Peyer's patch (tissue), 4 donors: Measurements from ENCODE around the gene KRT12. TPM values are rescaled to one million over a fixed set of nuclear protein-coding genes. Genes with fewer than 3 reads are reported as not detected.

ENCODE experiments used
- DNase-seq, 3 donors: peaks; one replicate each; pipeline ENCODE4 v3.0.0-alpha.2; 2017 to 2019
- H3K27ac ChIP-seq, 4 donors: fragments of 200-600 bp; sonication (generic); one replicate each; pipeline ENCODE4 v1.5.1; 2016 to 2019
- H3K27me3 ChIP-seq, 2 donors: fragments of 200-600 bp; sonication (generic); one replicate each; pipeline ENCODE4 v1.5.1; 2019
- H3K36me3 ChIP-seq, 3 donors: fragments of 200-600 bp; sonication (generic); one replicate each; pipeline ENCODE4 v1.5.1; 2016 to 2019
- H3K4me1 ChIP-seq, 4 donors: fragments of 200-600 bp; sonication (generic); one replicate each; pipeline ENCODE4 v1.5.1; 2016 to 2019
- H3K4me3 ChIP-seq, 4 donors: fragments of 200-600 bp; sonication (generic); 1 replicate in 3 of 4; 2 replicates in 1 of 4; pipeline ENCODE4 v1.5.1; 2016 to 2019; ENCODE audit warnings: mild to moderate bottlenecking in 1 of 4
- H3K9me3 ChIP-seq, 4 donors: fragments of 200-600 bp; sonication (generic); one replicate each; pipeline ENCODE4 v1.5.1; 2016 to 2019; ENCODE audit warnings: mild to moderate bottlenecking in 1 of 4
- CTCF ChIP-seq, 6 experiments: fragments of 450-650 bp in 4 of 6; fragments of 200-600 bp in 2 of 6; sonication (generic) in 1 of 6; IDR thresholded peaks; one replicate each; pipeline ENCODE4 v1.5.1; 2017 to 2019; ENCODE audit warnings: antibody characterized with exemption in 6 of 6, mild to moderate bottlenecking in 3 of 6, moderate library complexity in 1 of 6
- POLR2A ChIP-seq, 2 donors: fragments of 450-650 bp; IDR thresholded peaks; one replicate each; pipeline ENCODE4 v1.5.1; 2017; ENCODE audit warnings: antibody characterized with exemption in 2 of 2, mild to moderate bottlenecking in 2 of 2, moderate library complexity in 2 of 2
- total RNA-seq, 4 donors: library from RNA; depleted of rRNA; stranded (reverse); fragments of >200 nt; gene quantifications; one replicate each; pipeline ENCODE4 v1.1.0, GENCODE V29; 2016

KRT12 gene
- total RNA-seq, 4 donors from 2014 or later = 4.9 to 18.2 (median 9.1) TPM; not detected in 1

DNA sequence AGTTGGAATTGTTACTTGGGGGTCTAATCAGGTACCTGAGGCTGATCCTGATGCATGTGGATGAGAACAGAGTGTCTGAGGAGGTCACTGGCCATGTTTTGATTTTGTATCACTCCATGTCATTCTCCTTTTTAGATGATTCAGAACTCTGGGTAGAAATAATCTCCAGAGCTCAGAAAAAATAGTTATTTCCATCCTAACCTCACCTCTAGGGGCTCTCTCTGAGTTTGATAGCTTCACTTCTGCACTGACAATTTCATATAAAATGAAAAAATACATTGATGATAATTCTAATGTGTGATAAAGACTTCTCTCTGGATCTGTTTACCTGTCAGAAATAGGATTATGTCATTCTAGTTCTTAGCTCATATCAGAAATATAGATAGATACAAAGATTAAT, 6.2 kb upstream of the KRT12 start:
- H3K9me3 ChIP-seq = no peaks in the 10 kb centered on the region
- no peak overlapping the region for H3K27ac ChIP-seq
- DNase-seq = no peak
- no peak overlapping the region for H3K4me3 ChIP-seq
- H3K4me1 ChIP-seq = no peaks in the 10 kb centered on the region
- H3K27me3 ChIP-seq = no peaks in the 10 kb centered on the region
- TF ChIP-seq CTCF (IDR thresholded peaks at IDR 0.05) (no peak), POLR2A (IDR thresholded peaks at IDR 0.05) (no peak)
- H3K36me3 ChIP-seq = peaks cover 0 to 13% (median 0%) of the 10 kb centered on the region in 3 donors

GRCh38 chr17:40872416-40872815, 5.4 kb upstream of the KRT12 start:
- TF ChIP-seq POLR2A (IDR thresholded peaks at IDR 0.05) (no peak), CTCF (IDR thresholded peaks at IDR 0.05) (no peak)
- no peak for DNase-seq
- Histone ChIP-seq H3K4me3 (no peak overlapping the region), H3K36me3 (peaks cover 0 to 10% (median 0%) of the 10 kb centered on the region in 3 donors), H3K27ac (no peak overlapping the region), H3K4me1 (no peaks in the 10 kb centered on the region), H3K27me3 (no peaks in the 10 kb centered on the region), H3K9me3 (no peaks in the 10 kb centered on the region)

GRCh38 chr17:40871316-40871715, 4.3 kb upstream of the KRT12 start:
- no peak for DNase-seq
- H3K4me1 ChIP-seq = no peaks in the 10 kb centered on the region
- no peak overlapping the region for H3K27ac ChIP-seq
- TF ChIP-seq POLR2A (IDR thresholded peaks at IDR 0.05) (no peak), CTCF (IDR thresholded peaks at IDR 0.05) (no peak)
- H3K36me3 ChIP-seq = no peaks in the 10 kb centered on the region
- no peaks in the 10 kb centered on the region for H3K27me3 ChIP-seq
- H3K9me3 ChIP-seq = no peaks in the 10 kb centered on the region
- H3K4me3 ChIP-seq = no peak overlapping the region

DNA sequence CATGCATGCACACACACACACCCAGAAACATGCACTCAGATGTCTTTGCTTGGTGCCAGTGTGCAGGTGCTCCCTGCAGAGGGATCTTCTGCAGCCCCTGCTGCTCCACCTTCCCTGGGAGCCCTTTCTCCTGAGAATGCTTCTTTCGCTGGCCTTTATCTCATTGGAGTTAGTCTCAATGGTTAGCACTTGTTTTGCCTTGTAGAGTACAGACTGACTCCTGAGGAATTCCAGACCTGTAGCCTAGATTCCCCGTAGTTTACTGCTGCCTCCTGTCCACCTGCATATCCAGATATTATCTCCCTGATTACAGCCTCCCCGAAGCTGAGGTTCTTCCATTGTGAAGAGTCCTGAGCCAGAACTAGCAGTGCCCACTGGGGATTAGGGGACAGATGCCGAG, 3.1 kb upstream of the KRT12 start:
- DNase-seq = no peak
- Histone ChIP-seq H3K4me1 (no peaks in the 10 kb centered on the region), H3K36me3 (no peaks in the 10 kb centered on the region), H3K9me3 (no peaks in the 10 kb centered on the region), H3K27ac (no peak overlapping the region), H3K4me3 (no peak overlapping the region), H3K27me3 (no peaks in the 10 kb centered on the region)
- no peak for TF ChIP-seq POLR2A (IDR thresholded peaks at IDR 0.05)
- TF ChIP-seq CTCF (IDR thresholded peaks at IDR 0.05) = no peak

DNA sequence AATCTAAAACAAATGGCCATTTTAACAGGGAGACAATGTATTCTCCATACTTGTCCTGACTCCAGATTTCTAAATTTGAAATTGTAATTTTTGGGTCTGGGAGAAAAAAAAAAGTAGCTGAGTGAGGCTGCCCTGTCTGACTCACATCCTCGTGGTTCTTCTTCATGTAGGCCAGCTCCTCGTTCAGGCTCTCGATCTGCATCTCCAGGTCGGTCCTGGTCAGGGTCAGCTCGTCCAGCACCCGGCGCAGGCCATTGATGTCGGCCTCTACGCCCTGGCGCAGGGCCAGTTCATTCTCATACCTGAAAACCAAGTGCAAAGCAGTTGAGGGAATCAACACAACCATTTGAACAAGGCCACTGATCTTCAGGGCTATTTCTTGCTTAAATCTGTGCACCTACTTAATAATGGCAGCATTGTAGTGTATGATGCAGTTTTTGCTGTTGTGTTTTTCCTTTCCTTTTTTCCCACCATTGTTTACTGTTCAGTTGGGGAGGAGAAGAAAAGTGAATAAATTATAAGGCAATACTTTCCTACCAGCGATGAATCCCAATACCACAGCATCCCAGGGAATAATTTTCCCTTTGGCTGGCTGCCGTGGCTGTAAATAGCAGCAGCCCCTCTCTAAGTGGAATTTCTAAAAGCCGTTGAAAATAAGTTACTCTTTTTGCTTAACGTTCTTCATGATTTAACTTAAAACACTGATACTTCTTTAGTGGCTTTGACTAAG, 2.2 kb downstream of the KRT12 start:
- H3K27ac ChIP-seq = no peak overlapping the region
- no peaks in the 10 kb centered on the region for H3K27me3 ChIP-seq
- H3K36me3 ChIP-seq = peaks cover 0 to 4% (median 0%) of the 10 kb centered on the region in 3 donors
- TF ChIP-seq CTCF (IDR thresholded peaks at IDR 0.05) = no peak
- no peak for TF ChIP-seq POLR2A (IDR thresholded peaks at IDR 0.05)
- no peaks in the 10 kb centered on the region for H3K9me3 ChIP-seq
- H3K4me1 ChIP-seq = no peaks in the 10 kb centered on the region
- no peak for DNase-seq
- no peak overlapping the region for H3K4me3 ChIP-seq
